NCI-H2196 (cell line): ENCODE measurements around the gene DLG2.
"Not testable (repeated sequence)": the region's sequence is repeated elsewhere in the genome, so short reads cannot be mapped to it uniquely, and the experiment has no call there.

Experiments
- DNase-seq: peaks from one replicate; lab custom pipeline; 2025; ENCODE audit not compliant: unreplicated experiment; lab: John Stamatoyannopoulos, UW

The DLG2 gene

GRCh38 chr11:83642500-83642899, 1984.6 kb downstream of the DLG2 start:
- no peak for DNase-seq

DNA sequence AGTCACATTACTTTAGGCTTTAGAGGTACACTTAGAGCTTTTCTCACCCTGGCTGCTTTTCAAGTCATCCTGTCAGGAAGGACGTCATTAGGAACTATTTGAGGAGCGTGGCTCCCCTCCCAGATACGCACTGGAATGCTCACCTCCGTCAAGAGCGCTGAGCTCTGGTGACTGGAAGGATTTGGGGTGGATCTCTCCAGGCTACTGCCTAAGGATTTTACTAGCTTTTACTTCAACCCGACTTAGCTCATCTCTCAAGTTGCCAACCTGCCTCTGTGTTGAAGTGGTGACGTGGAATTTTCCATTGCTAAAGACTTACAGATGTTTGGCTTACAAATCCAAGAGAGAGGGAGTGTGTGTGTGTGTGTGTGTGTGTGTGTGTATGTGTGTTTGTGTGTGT, 1985.6 kb downstream of the DLG2 start:
- no peak for DNase-seq

DNA sequence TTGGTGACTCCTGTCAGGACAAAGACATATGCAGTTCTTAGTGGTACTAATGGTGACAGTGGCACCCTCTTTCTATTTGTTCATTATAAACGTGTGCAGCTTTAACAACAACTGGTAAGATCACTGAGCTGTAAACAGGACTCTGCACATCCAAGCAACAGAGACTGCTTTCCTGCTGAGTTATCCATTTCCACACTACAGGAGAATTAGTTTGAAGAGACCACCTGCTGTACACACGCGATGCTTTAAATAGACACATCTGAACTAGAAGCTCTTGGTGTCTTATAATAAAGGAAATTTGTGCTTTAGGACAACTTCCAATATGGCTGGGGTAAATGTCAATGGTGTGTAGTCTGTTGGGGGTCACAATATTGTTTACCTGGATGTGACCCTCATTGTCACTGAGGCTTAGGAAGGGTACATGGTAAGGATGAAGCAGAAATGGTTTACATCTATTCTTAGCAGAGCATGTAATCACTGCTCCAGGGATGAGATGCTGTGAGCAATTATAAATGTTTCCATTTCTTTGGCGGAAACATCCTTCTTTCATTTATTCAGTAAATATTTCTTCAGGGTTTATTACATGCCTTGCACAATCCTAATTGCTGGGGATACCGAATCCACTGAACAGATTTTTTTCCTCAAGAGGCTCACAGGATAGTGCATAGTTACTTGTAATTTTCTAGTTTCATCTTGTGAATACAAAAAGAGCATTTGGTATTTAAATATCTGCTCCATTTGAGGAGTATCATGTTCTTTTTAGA, 1987.0 kb downstream of the DLG2 start:
- DNase-seq: no peak

- DNase-seq: no peak
Measured at GRCh38 chr11:83635166-83635565, 1992.0 kb downstream of the DLG2 start.

GRCh38 chr11:83630211-83630610, 1996.9 kb downstream of the DLG2 start:
- DNase-seq: no peak

DNA sequence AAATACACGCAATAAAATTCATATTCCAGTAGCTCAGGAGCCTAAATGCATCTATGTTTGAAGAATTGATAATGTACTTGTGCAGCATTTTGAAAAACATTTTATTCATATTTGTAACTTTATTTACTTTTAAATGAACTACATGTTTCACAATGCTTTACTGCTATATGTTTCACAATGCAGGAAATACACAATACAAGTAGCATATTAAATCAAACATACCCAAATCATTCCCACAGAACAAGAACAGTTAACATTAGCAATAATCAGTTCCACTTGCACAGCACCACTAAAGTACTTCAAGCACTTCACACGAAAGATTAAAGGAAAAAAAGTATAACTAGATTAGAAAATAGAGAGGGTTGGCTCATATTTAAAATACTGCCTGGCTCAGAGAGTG, 1997.4 kb downstream of the DLG2 start:
- DNase-seq: no peak

DNA sequence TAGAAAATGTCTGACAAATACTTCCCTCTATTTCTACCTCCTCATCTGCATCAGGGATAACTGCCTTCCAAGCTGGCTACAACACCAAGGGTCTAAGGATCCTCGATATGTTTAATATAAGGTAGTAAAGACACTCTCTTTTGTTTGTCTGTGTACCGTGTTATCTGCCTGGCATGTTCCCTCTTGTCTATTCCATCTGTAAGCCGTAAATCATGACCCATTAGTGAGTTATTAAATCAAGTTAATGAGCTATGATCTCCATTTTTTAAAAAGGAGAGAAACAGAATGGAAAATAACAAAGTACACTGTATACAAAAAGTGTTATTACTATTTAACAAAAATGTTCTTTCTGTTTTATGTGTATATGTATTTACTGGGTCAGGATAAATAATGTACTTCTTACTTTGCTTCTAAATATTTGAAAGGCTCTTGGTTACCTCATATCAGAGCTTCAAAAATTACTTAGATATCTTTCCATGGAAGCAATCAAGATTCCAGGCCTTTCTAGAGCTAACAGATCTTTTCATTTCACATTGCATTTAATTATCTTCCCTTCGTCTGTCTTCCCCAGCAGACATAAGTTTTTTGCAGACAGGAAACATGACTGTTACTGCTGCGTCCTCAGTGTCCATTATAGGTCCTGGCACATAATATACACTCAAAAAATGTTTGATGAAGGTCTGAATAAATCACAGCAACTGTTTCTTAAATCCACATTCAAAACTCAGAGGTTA, 1998.4 kb downstream of the DLG2 start:
- DNase-seq: no peak

DNA sequence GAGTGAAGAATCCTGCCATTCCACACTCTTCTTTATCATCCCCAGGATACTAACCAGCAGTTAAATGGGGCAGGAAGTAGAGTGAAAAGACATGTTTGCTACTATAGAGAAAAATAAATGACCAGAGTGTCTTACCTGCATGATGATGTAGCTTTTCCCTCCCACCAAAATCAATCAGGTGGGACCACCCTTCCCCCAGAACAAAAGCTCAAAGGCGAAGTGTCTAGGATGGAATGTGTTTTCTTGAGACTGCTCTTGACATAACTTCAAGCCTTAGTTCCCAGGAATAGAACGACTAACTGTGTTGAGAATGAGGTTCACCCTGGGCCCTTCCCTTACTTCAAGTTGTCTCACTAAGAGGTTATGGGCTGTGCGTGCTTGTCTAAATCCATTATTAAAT, 2001.8 kb downstream of the DLG2 start:
- DNase-seq: no peak

- DNase-seq: no peak
Measured at GRCh38 chr11:83617671-83618070, 2009.5 kb downstream of the DLG2 start.

DNA sequence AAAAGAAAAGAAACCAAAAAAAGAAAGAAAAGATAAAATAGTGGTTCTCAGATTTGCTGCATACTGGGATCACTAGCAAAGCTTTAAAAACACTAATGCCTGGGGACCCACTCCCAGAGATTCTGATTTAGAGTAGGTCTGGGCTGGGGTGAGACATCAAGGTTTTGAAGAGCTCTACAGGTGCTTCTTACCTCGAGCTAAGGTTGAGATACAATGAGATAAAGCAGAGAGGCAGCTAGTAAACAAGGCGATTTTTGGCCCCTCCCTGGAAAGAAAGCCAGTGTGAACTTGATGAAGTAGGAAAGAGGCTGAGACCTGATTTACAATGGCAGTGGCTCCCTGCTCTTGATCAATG, 2013.4 kb downstream of the DLG2 start:
- no peak for DNase-seq

DNA sequence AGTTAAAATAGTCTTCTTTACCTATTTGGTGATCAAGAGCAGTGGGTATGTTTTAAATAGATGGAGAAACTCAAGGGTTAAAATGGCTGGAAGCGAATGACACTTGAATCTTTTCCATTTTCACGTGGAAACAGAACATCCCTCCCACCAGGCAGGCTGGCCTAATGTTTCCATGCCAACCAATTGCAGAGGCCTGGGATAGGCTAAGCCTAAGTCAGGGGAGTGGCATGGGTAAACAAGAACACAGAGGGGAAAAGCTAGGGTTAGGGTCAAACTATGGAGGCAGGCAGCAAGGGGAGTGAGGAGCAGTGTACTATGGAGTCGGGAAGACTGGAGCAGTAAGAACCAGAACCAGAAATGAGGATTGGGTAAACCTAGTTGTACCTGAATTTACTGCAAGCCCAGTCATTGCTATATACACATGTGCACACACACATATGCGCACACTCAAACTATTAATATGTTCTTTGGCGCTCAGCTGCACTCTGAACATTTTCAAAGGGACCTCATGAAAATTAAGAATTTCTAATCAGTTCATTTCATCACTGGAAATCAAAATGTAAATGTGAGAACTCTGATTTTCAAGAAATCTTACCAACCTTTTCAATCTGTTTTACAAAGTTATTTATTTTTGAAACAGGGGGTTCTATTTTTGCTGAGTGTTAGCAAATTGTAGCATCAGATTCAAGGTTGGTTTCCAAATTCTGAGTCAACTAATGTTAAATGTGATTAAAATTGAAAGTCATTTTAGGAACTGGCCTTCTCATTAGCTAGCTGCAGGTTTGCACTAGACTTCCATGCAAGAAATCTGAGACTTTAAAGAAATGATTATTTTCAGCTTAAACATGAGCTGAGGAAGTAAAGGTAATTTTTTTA, 2014.0 kb downstream of the DLG2 start:
- DNase-seq: no peak

- DNase-seq: no peak
Measured at GRCh38 chr11:83611600-83611999, 2015.5 kb downstream of the DLG2 start.

GRCh38 chr11:83611031-83611430, 2016.1 kb downstream of the DLG2 start:
- DNase-seq: no peak

GRCh38 chr11:83609191-83609590, 2018.0 kb downstream of the DLG2 start:
- no peak for DNase-seq

DNA sequence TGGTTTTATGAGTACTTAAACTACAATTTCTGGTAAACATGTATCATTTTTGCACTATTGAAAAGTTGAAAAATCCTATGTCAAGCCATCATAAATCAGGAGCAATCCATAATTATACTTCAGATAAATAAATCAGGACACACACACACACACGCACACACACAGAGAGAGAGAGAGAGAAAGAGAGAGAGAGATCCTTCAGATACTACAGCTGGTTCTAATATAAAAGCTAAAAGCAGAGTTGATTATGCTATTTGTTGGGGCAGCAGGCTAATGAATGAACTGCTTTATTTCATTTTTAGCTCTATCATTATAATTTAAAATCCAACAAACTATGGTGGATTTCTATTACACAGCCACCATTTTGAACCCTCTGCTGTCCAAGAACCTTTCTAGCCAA, 2018.6 kb downstream of the DLG2 start:
- DNase-seq: no peak

- DNase-seq: no peak
Measured at GRCh38 chr11:83601914-83602527, 2025.1 kb downstream of the DLG2 start.

DNA sequence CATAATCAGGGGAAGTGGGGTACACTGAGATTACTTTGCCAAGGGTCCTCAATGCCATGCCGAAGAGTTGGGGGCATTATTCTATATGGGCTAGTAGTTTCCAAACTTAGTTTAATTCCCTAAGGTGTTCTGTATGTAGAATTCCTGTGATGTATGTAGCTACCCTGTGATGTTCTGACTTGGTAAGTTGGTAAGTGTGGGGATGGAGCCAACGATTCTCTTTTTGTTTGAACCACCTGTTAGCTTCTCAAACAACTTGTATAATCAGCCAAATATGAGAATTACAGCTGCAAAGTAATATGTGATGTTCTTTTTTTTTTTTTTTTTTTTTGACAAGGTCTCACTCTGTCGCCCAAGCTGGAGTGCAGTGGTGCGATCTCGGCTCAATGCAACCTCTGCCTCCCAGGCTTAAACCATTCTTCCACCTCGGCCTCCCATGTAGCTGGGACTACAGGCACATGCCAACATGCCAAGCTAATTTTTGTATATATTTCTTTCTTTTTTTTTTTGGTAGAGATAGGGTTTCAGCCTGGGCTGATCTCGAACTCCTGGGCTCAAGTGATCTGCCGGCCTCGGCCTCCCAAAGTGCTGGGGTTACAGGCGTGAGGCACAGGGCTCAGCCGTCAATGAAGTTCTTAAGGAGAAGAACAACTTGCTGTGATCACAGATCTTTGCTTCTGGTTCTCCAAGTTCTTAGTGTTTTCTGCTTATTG, 2025.8 kb downstream of the DLG2 start:
- no peak for DNase-seq

GRCh38 chr11:83600661-83601060, 2026.5 kb downstream of the DLG2 start:
- DNase-seq: no peak

DNA sequence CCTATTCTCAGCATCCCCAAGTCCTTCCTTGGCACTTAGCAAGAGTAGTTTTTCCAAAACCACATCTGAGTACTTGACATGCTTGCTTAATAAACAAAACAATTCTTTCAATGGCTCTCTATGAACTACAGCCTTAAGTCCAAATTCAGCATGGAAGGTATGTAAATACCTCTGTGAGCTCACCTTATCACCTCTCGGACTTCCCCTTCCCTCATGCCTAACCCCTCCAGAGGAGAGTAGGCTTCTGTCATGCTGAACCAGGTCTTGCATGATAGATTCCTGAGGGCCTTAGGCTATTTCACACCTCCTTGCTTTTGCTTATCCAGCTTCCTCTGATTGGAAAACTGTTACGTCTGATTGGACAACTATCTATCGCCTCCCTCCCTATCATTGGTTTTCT, 2028.1 kb downstream of the DLG2 start:
- DNase-seq: no peak

GRCh38 chr11:83587797-83588196, 2039.3 kb downstream of the DLG2 start:
- DNase-seq: not testable (repeated sequence)
